GM08714 (cell line): ENCODE measurements around the gene MAT1A.

ENCODE experiments used
- H3K4me3 ChIP-seq: fragments of 200-500 bp; sonication (Bioruptor generic); 2 replicates; pipeline ENCODE4 v1.5.1; 2014; ENCODE audit warnings: mild to moderate bottlenecking, low read length, inconsistent platforms
- ZNF274 ChIP-seq: IDR thresholded peaks from 2 replicates; pipeline ENCODE4 v1.6.1; 2012; ENCODE audit warnings: mild to moderate bottlenecking, low read depth, low read length

Gene MAT1A

GRCh38 chr10:80277016-80277415, 12.4 kb downstream of the MAT1A start:
- TF ChIP-seq ZNF274, result no peak
- H3K4me3 ChIP-seq, result no peak overlapping the region

DNA sequence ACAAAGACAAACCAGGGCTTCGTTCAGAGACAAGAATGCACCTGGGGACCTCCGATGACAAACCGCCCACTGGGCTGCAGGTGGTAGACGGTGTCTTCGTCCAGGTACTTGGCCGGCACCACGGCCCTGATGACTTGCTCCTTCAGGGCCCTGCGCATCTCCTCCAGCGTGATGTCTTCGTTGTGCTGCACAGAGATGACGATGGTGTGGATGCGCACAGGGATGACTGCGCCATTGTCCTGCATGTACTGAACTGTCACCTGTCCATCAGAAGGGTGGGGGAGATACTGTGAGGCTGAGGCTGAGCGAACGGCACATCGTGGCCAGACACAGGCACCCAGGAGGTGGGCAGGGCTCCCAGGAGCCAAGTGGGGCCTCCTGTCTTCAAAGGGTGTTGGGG, 13.1 kb downstream of the MAT1A start:
- H3K4me3 ChIP-seq, result no peak overlapping the region
- TF ChIP-seq ZNF274, result no peak

DNA sequence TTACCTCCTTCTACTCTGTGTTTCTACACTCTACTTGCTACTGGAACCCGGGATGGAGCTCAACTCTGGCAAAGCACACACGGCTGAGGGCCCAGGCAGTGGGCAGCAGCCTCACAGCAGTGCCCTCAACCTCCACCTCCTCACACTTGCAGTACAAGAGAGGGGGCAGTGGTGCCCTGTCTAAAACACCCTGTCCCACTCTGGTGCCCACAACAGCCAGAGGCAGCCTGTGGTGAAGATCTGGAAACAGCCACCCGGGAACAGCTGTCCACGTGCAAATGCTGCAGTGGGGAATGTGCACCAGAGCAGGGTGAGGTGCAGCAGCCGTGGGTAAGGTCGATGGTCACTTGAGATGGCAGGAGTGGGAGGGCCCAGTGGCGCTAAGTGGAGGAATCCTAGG, 13.7 kb downstream of the MAT1A start:
- TF ChIP-seq ZNF274, result no peak

GRCh38 chr10:80275135-80275498, 14.3 kb downstream of the MAT1A start:
- no peak overlapping the region for H3K4me3 ChIP-seq
- no peak for TF ChIP-seq ZNF274

More for the DNA sequence above, 13.7 kb downstream of the MAT1A start:
- no peak overlapping the region for H3K4me3 ChIP-seq

DNA sequence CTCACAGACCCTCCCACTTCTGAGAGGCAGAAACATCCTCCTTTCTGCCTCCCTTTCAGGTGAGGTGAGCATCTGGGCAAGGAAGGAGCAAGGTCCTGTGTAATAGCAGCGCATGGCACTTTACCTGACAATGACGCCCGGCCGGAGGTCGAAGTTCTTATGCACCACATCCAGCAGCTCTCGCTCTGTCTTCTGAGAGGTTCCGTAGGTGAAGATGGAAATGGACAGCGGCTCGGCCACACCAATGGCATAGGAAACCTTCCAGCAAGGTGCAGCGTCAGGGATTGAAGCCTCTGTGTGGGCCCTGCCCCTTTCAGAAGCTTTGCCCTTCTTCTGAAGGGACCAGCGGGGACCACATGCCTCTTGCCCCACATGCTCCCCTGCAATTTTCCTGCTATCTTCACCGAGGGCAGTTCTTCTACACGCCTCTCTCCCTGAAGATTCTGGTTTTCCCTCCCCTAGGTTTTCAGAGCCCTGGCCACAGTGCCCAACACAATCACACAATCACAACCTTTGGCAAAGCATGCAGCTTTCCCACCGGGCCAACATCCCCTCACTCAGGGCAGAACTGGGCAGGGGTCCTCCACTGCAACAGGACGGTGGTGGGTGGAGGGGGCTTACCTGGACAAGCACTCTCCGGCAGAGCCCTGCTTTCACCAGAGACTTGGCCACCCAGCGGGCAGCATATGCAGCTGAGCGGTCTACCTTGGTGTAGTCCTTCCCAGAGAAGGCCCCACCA, 14.9 kb downstream of the MAT1A start:
- TF ChIP-seq ZNF274, result no peak
- H3K4me3 ChIP-seq, result no peak overlapping the region

GRCh38 chr10:80273523-80274170, 15.8 kb downstream of the MAT1A start:
- H3K4me3 ChIP-seq, result no peak overlapping the region
- no peak for TF ChIP-seq ZNF274

DNA sequence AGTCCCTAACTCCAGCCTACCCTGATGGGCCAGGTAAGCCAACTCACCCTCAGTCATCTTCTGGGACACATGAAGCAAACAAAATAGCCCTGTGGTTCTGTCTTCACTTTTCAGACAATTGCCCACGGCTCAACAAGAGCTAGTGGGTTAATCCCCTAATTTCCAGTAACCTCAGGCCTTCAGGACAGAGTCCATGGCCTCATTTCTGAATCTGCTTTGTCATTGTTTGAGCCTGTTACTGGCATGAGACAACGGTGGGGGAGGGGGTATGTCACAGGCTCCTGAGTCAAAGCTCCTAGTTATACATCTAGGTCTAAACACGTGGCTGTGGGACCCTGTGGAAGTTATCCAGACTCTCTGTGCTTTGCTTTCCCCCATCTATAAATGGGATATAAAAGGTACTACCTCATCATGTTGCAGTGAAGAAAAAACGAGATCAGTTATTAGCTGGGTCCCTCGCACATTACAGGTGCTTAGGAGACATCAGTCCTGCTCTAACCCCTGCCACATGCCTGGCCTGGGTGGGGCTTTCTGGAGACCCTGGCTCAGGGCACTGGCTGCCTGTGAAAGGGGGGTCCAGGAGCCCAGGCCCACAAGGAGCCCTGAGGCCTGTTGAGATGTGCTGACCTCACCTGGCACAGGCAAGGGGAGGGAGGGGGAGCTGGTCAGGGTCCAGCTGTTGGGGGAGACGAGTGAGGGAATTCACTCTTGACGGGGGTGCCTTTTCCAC, 16.5 kb downstream of the MAT1A start:
- no peak for TF ChIP-seq ZNF274
- no peak overlapping the region for H3K4me3 ChIP-seq

DNA sequence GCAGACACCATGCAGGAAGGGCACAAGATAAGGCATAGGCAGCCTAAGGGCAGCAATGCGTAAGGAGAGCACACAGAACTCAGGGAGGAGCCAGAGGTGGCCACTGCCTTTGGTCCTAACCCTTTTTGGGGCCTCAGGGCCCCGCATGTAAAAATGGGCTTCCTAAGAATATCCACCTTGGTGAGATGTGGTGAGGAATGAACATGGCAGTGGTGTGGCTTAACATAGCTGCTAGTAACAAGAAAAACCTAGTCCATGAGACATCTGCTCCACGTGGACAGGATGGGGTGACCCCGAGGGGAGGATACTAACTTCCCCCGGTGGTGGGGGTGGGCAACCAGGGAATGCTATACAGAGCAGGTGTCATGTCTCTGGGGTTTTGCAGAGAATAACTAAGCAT, 18.0 kb downstream of the MAT1A start:
- TF ChIP-seq ZNF274, result no peak
- no peak overlapping the region for H3K4me3 ChIP-seq

DNA sequence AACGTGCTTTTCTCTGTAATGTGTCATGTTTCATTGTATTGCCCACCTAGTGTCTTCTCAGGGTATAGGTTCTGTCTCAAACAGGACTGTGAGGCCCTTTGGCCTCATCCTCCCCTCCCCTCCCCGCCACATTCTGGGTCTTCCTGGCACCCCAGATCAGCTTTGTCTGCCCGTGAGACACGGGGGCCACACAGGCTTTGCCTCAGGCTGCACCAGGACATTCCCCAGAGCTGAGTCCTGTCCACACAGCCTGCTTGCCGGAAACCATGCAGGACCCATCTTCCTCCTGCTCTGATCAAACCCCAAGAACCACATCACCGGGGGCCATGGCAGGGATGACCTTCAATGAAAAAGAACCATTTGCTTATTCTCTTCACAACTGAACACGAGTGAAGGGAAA, 18.6 kb downstream of the MAT1A start:
- no peak overlapping the region for H3K4me3 ChIP-seq
- TF ChIP-seq ZNF274, result no peak

DNA sequence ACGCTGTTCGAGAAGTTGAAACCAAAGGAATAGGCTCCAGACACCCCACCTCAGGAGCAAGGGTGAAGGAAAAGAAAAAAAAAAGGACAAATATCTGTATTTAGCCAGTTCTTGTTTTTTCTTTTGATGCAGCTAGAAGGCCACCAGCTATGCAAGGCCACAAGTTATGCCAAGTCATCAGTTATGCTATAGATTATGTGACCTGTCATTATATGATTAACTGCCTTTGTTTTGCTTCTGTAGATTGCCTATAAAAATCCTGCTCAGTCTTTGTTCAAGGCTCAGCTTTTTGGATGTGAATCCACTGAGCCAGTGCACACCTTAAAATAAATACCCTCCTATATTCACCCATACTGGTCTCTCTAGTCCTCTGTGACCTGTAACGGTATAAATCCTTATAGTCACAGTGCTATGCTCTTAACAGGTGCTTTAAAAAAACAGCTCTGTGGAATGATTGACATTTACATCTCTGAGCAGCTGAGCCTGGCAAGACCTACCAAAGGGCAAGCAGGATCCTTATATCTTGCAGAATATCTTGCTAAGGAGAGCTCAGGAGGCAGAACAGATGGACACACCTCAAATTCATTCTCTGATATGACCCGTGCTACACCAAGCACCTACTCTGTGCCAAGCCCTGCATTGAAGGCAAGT, 20.4 kb downstream of the MAT1A start:
- H3K4me3 ChIP-seq, result no peak overlapping the region
- TF ChIP-seq ZNF274, result no peak

DNA sequence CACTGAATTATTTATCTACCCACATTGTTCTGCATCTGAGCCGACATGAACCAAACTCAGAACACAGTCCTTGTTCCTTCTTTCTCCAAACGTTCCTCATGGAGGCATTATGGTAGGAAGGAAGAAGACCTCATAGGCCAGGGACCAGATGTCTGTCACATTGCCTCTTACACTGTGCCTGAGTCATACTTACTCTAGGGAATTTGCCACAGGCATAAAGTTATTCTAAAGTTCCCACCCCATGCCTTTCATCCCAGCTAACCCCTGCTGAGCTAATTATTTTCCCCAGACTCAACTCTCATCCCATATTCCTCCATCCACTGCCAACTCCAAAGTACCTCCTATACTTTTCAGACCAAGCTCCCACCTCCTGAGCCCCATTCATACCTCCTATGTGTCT, 21.2 kb downstream of the MAT1A start:
- TF ChIP-seq ZNF274, result no peak

DNA sequence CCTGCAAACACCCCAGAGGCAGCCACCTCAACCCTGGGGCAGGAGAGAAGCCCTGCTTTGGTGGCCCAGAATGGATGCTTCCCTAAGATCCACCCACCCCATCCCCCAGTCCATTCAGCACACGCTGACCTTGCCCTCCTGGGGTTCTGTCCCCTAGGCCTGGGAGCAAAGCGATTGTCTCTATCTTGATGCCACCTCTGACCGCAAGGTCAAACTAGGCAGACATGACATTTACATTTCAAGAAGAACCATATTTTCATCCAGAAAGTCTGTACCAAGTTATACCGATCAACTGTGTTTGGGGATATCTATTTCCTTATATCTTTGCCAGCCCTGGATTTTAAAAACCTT, 23.0 kb downstream of the MAT1A start:
- no peak overlapping the region for H3K4me3 ChIP-seq
- TF ChIP-seq ZNF274, result no peak

More for the DNA sequence above, 21.2 kb downstream of the MAT1A start:
- no peak overlapping the region for H3K4me3 ChIP-seq

DNA sequence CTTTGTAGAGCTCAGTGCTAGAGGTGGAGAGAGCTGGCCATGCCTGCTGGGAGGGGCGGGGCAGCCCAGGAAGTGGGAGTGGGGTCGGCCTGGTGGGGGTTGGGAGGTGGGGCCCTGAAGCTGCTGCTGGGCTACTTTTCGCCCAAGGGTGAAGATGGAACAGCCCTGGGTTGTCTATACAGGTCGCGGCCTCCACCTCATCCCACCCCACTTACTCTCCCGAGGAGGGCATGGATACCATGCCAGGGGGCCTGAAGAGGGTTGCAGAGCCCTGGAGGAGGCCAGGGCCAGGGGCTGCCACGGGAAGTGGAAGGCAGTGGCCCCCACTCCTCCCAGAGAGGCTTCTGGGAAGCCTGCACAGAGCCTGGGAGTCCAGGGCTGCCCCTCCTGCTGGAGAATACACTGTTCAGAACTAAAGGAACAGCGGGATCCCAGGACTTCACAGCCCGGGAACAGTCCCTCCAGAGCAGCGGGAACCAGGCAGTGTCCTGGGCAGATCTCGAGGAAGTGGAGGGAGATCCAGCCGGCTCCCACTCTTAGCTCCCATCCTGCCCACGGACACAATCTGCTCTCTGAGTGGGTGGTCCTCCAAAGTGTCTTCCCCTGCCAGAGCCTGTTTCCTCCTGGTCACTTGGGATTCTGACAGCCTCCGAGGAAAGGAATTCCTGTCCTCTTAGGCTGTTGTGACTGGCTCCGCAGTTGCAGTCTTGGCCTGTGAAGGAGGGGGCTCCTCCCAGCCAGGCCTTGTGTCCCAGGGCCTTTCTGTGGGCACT, 23.5 kb downstream of the MAT1A start:
- H3K4me3 ChIP-seq, result no peak overlapping the region
- TF ChIP-seq ZNF274, result no peak
